Fibroblast of lung (primary cell): ENCODE data around the gene PC. TPM values are rescaled to one million over a fixed set of nuclear protein-coding genes. Genes with fewer than 3 reads are reported as not detected.

Source experiments
- DNase-seq, 2 donors: peaks; one replicate each; pipeline versions ENCODE4 v3.0.0 to v3.0.0-alpha.2; 2010; ENCODE audit warnings: low read depth in 2 of 2
- H2AFZ ChIP-seq: 2 replicates; pipeline ENCODE4 v1.5.1; 2012; ENCODE audit warnings: low read length, control low read depth, inconsistent platforms
- H3K27ac ChIP-seq: 2 replicates; pipeline ENCODE4 v1.5.1; 2011; ENCODE audit warnings: low read length, control low read depth; ENCODE audit not compliant: insufficient read depth
- H3K27me3 ChIP-seq: 2 replicates; pipeline ENCODE4 v1.5.1; 2011; ENCODE audit warnings: mild to moderate bottlenecking, low read length; ENCODE audit not compliant: control insufficient read depth, insufficient read depth
- H3K36me3 ChIP-seq: 2 replicates; pipeline ENCODE4 v1.5.1; 2011; ENCODE audit warnings: low read length; ENCODE audit not compliant: control insufficient read depth, insufficient read depth
- H3K4me1 ChIP-seq: 2 replicates; pipeline ENCODE4 v1.5.1; 2011; ENCODE audit warnings: low read length; ENCODE audit not compliant: control insufficient read depth, insufficient read depth; ENCODE audit errors: extremely low read depth
- H3K4me2 ChIP-seq: 2 replicates; pipeline ENCODE4 v1.5.1; 2011; ENCODE audit warnings: low read length, control low read depth; ENCODE audit not compliant: insufficient read depth; ENCODE audit errors: extremely low read depth
- H3K4me3 ChIP-seq, 4 experiments: fragments of 200-600 bp in 1 of 4; sonication (generic) in 1 of 4; replicated peaks in 1 of 4; 2 replicates each; pipeline ENCODE4 v1.5.1; 2011 to 2016; ENCODE audit warnings: low read length in 4 of 4, low read depth in 3 of 4, mild to moderate bottlenecking in 3 of 4, control low read depth in 2 of 4, inconsistent platforms in 1 of 4, mixed read lengths in 1 of 4; ENCODE audit not compliant: insufficient read depth in 1 of 4; ENCODE audit errors: control extremely low read depth in 1 of 4
- H3K79me2 ChIP-seq: 2 replicates; pipeline ENCODE4 v1.5.1; 2012; ENCODE audit warnings: mild to moderate bottlenecking, low read length, inconsistent platforms; ENCODE audit not compliant: control insufficient read depth, insufficient read depth
- H3K9ac ChIP-seq: 2 replicates; pipeline ENCODE4 v1.5.1; 2011; ENCODE audit warnings: mild to moderate bottlenecking, low read length, control low read depth; ENCODE audit not compliant: insufficient read depth
- H3K9me3 ChIP-seq: 2 replicates; pipeline ENCODE4 v1.5.1; 2012; ENCODE audit warnings: low read depth, low read length; ENCODE audit not compliant: control insufficient read depth, insufficient read depth
- H4K20me1 ChIP-seq: 2 replicates; pipeline ENCODE4 v1.5.1; 2011; ENCODE audit warnings: low read length; ENCODE audit not compliant: control insufficient read depth, insufficient read depth; ENCODE audit errors: extremely low read depth
- EZH2 ChIP-seq: IDR thresholded peaks from 2 replicates; pipeline ENCODE4 v1.5.1; 2012; ENCODE audit warnings: low read length, control low read depth, mild to moderate bottlenecking; ENCODE audit errors: missing control alignments
- polyA plus RNA-seq, 2 donors: library from polyadenylated mRNA; depleted of rRNA in 1 of 2; stranded (reverse) in 1 of 2; unstranded in 1 of 2; fragments of >200 nt; gene quantifications; 2 replicates each; pipeline ENCODE4 v1.2.1, GENCODE V29; 2011 to 2012; ENCODE audit warnings: missing spikeins in 1 of 2
- total RNA-seq: library from RNA; depleted of rRNA; stranded (reverse); fragments of >200 nt; gene quantifications from 2 replicates; pipeline ENCODE4 v1.2.1, GENCODE V29; 2014
- TF ChIP-seq, protein P1 (sequence below), 2 donors: IDR thresholded peaks in 1 of 2; conservative IDR thresholded peaks in 1 of 2; 1 replicate in 1 of 2; 2 replicates in 1 of 2; pipeline ENCODE4 v1.5.1; 2011 to 2012; ENCODE audit warnings: low read length in 2 of 2, control low read depth in 1 of 2, inconsistent platforms in 1 of 2, low read depth in 1 of 2, mild to moderate bottlenecking in 1 of 2

PC gene
- total and polyA plus RNA-seq, 2 donors (not counting 1 experiment from before 2014, with no cell fraction given): 5.1 to 22.8 TPM

DNA sequence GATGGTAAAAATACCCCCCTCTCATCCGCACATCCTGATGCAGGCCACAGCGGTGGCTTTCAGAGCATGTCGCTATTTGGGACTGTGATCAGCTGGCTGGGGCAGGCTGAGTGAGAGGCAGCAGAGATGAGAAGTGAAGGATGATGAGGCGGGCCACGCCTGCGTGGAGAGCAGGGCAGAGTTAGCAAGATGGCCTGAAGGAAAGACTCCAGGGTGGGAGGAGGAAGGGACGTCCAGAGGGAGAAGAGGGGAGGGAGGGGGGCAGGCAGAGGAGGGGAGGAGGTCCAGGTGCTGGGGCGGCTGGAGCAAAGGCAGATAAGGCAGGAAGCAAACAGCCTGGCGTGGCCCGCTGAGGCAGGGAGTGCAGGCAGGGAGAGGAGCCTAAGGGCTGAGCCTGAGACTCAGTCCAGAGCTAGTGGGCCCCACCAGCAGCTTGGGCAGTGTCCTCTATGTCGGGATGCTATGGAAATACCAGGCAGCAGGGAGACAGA, 72.2 kb downstream of the PC start:
- no peaks in the 10 kb centered on the region for H3K27me3 ChIP-seq
- peaks cover 13% of the 10 kb centered on the region for H3K4me1 ChIP-seq
- H2AFZ ChIP-seq: no peak overlapping the region
- no peaks in the 10 kb centered on the region for H3K79me2 ChIP-seq
- H3K9me3 ChIP-seq: no peaks in the 10 kb centered on the region
- no peak overlapping the region for H3K4me3 ChIP-seq
- H3K9ac ChIP-seq: no peak overlapping the region
- TF ChIP-seq, protein P1, sequence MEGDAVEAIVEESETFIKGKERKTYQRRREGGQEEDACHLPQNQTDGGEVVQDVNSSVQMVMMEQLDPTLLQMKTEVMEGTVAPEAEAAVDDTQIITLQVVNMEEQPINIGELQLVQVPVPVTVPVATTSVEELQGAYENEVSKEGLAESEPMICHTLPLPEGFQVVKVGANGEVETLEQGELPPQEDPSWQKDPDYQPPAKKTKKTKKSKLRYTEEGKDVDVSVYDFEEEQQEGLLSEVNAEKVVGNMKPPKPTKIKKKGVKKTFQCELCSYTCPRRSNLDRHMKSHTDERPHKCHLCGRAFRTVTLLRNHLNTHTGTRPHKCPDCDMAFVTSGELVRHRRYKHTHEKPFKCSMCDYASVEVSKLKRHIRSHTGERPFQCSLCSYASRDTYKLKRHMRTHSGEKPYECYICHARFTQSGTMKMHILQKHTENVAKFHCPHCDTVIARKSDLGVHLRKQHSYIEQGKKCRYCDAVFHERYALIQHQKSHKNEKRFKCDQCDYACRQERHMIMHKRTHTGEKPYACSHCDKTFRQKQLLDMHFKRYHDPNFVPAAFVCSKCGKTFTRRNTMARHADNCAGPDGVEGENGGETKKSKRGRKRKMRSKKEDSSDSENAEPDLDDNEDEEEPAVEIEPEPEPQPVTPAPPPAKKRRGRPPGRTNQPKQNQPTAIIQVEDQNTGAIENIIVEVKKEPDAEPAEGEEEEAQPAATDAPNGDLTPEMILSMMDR (conservative IDR thresholded peaks at IDR 0.05 in 1 of 2, IDR thresholded peaks at IDR 0.05 in 1 of 2; ENCODE audit: low read depth in 1 of 2, low read length in 2 of 2): no peak
- TF ChIP-seq EZH2: no peak
- DNase-seq: peak in 1 of 2 donors; percentile 10
- no peak overlapping the region for H3K27ac ChIP-seq
- no peaks in the 10 kb centered on the region for H4K20me1 ChIP-seq
- H3K4me2 ChIP-seq: no peak overlapping the region
- H3K36me3 ChIP-seq: no peaks in the 10 kb centered on the region

DNA sequence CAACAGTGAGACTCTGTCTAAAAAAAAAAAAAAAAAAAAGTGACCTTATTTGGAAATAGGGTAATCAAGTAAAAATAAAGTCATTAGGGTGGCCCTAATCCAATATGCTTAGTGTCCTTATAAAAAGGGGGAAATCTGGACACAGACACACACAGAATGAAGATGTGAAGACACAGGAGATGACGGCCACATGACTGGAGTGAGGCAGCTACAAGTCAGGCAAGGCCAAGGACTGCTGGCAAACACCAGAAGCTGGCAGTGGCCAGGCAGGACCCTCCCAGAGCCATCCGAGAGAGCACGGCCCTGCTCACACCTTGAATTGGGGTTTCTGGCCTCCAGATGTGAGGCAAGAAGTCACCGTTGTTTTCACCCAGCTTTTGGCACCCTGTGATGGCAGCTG, 72.7 kb downstream of the PC start:
- H3K4me2 ChIP-seq: no peak overlapping the region
- no peak for DNase-seq

DNA sequence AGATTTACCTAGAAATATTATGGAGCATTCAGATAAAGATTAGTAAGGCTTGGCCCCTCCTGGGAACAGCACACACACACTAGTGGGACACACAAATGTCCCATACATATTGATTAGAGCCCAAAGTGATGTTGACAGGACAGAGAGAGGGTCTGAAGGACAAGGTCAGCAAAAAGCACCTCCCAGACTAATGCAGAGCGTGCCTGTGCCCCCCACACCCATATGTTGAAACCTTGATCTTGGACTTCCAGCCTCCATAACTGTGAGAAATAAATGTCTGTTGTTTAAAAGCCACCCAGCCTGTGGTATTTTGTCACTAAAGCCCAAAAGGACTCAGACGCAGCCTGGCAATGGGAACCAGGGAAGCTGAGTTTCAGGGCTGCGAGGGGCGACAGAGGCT, 73.7 kb downstream of the PC start:
- Histone ChIP-seq H3K27ac (no peak overlapping the region), H3K4me2 (no peak overlapping the region), H3K79me2 (no peaks in the 10 kb centered on the region), H4K20me1 (no peaks in the 10 kb centered on the region), H3K27me3 (no peaks in the 10 kb centered on the region), H2AFZ (no peak overlapping the region), H3K4me3 (no peak overlapping the region), H3K36me3 (no peaks in the 10 kb centered on the region), H3K4me1 (peaks cover 13% of the 10 kb centered on the region), H3K9me3 (no peaks in the 10 kb centered on the region), H3K9ac (no peak overlapping the region)
- no peak for TF ChIP-seq EZH2
- no peak for DNase-seq

More for the DNA sequence above, 72.7 kb downstream of the PC start:
- no peaks in the 10 kb centered on the region for H3K79me2 ChIP-seq
- no peak overlapping the region for H3K9ac ChIP-seq
- H3K4me1 ChIP-seq: peaks cover 13% of the 10 kb centered on the region
- H3K9me3 ChIP-seq: no peaks in the 10 kb centered on the region
- no peak overlapping the region for H3K27ac ChIP-seq
- no peaks in the 10 kb centered on the region for H4K20me1 ChIP-seq
- H3K27me3 ChIP-seq: no peaks in the 10 kb centered on the region
- no peaks in the 10 kb centered on the region for H3K36me3 ChIP-seq
- TF ChIP-seq, protein P1 (conservative IDR thresholded peaks at IDR 0.05 in 1 of 2, IDR thresholded peaks at IDR 0.05 in 1 of 2; ENCODE audit: low read depth in 1 of 2, low read length in 2 of 2): no peak
- TF ChIP-seq EZH2: no peak
- no peak overlapping the region for H3K4me3 ChIP-seq
- H2AFZ ChIP-seq: no peak overlapping the region
